Measurements from ENCODE around the gene CDC42BPB.

GRCh38 chr14:102883554-102883953 lies 173.8 kb downstream of the CDC42BPB start:
- TF ChIP-seq POLR2A (IDR thresholded peaks at IDR 0.05) (no peak), CTCF (IDR thresholded peaks at IDR 0.05 in 4 of 5, conservative IDR thresholded peaks at IDR 0.05 in 1 of 5) (no peak)

All from gastrocnemius medialis (tissue), 4 donors.